Measurements from ENCODE around the gene MDP1.

- TF ChIP-seq CTCF (IDR thresholded peaks at IDR 0.05) (no peak), EP300 (IDR thresholded peaks at IDR 0.05) (no peak), POLR2A (IDR thresholded peaks at IDR 0.05) (no peak)
Measured at GRCh38 chr14:24238123-24238522, 22.3 kb upstream of the MDP1 start.
